ENCODE measurements around the gene CSMD2.

Gene CSMD2

DNA sequence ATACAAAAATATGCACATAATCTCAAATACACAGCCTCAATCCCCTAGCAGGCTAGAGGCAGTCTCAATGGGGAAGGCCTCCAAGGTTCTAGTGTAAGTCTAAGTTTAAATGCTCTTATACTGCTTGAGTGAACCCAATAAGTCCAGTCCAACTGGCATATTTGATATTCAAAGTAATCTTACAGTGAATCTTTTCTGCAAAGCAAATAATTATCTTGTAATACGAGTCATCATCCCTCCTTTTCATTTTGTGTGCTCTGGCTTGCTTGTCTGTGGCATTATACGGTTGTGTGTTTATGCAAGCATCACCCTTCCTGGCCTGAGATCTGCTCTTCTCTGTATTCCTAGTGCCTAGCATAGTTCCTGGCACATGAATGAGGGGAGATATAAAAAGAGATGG is 468.1 kb downstream of the CSMD2 start:
- FAIRE-seq: no peak
- TF ChIP-seq POLR2AphosphoS5 (IDR thresholded peaks at IDR 0.05; ENCODE audit: low read depth, low read length): no peak
- TF ChIP-seq POLR2A (IDR thresholded peaks at IDR 0.05; ENCODE audit: low read depth, low read length): no peak
- no peak for TF ChIP-seq TAF1 (IDR thresholded peaks at IDR 0.05; ENCODE audit: borderline replicate concordance, low read depth, low read length)
- no peak for DNase-seq (ENCODE audit: insufficient read length)

GRCh38 chr1:33696311-33696710 is 468.7 kb downstream of the CSMD2 start:
- no peak for FAIRE-seq
- no peak for TF ChIP-seq POLR2AphosphoS5 (IDR thresholded peaks at IDR 0.05; ENCODE audit: low read depth, low read length)
- no peak for TF ChIP-seq TAF1 (IDR thresholded peaks at IDR 0.05; ENCODE audit: borderline replicate concordance, low read depth, low read length)
- TF ChIP-seq POLR2A (IDR thresholded peaks at IDR 0.05; ENCODE audit: low read depth, low read length): no peak
- DNase-seq (ENCODE audit: insufficient read length): no peak

DNA sequence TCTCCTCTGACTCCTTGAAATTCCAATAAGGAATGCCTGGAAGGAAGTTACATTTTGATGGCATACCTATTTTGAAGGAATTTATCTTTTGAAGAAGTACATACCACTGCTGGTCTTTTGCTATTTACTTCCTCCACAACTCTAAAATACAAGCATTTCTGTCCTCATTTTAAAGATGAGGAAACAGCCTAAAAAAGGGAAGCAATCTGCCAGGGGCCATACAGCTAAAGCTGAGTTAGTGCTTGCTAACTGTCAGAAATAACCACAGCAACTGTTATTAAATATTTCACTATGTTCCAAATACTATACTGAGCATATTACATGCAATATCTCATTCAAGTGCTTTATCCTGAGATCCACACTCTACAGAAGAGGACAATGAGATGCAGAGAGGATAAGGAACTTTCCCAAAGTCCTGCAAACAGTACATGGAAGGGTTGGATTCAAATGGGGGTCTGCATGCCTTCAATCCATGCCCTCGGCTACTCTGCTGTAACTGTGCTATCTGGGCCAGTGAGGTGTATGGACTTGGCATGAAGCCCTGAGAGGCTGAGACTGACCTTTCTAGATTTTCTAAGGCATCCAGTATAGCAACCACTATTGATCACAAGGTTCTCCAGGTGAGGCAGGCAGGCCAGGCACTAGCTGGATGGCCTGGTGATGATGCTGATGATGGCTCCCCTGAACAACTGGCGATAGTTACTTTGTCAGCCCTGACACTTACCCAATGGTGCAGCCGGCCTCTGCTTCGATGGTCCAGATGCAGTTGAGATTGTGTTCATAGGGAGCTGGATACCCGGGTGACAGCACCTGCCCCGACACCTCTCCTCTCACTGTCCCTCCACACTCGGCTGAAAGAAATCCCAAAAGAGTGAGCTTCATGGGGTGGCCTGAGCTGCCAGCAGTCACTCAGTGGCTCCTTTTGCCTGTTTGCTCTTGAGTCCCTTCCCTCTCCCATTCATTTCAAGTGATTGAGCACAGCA is 472.5 kb downstream of the CSMD2 start:
- FAIRE-seq (no peak), DNase-seq (ENCODE audit: insufficient read length) (no peak)
- no peak for TF ChIP-seq POLR2A (IDR thresholded peaks at IDR 0.05; ENCODE audit: low read depth, low read length)

- FAIRE-seq: no peak
- TF ChIP-seq POLR2A (IDR thresholded peaks at IDR 0.05; ENCODE audit: low read depth, low read length): no peak
- TF ChIP-seq TAF1 (IDR thresholded peaks at IDR 0.05; ENCODE audit: borderline replicate concordance, low read depth, low read length): no peak
- no peak for TF ChIP-seq POLR2AphosphoS5 (IDR thresholded peaks at IDR 0.05; ENCODE audit: low read depth, low read length)
Observed at GRCh38 chr1:33687000-33687399, 478.0 kb downstream of the CSMD2 start.

DNA sequence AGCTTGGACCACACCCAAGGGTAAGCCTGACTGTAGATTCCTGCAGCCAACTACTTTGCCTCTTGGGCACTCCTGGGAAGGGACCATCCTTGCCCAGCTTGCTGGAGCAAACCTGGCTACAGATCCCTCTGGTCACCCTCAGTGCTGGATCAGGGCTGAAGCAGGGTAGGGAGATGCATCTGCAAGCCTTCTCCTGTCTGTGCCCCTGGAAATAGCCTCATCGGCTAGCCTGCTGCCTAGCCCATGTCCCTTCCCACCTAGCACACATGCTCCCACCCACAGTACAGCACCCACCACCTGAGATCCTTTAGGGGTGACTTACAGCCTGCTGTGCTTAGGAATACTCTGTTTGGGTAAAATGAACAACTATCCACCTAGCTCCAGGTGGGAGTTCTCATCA is 478.5 kb downstream of the CSMD2 start:
- TF ChIP-seq POLR2AphosphoS5 (IDR thresholded peaks at IDR 0.05; ENCODE audit: low read depth, low read length): no peak
- no peak for TF ChIP-seq TAF1 (IDR thresholded peaks at IDR 0.05; ENCODE audit: borderline replicate concordance, low read depth, low read length)
- no peak for TF ChIP-seq POLR2A (IDR thresholded peaks at IDR 0.05; ENCODE audit: low read depth, low read length)
- DNase-seq (ENCODE audit: insufficient read length): no peak
- no peak for FAIRE-seq

More at GRCh38 chr1:33687000-33687399, 478.0 kb downstream of the CSMD2 start:
- no peak for DNase-seq (ENCODE audit: insufficient read length)

DNA sequence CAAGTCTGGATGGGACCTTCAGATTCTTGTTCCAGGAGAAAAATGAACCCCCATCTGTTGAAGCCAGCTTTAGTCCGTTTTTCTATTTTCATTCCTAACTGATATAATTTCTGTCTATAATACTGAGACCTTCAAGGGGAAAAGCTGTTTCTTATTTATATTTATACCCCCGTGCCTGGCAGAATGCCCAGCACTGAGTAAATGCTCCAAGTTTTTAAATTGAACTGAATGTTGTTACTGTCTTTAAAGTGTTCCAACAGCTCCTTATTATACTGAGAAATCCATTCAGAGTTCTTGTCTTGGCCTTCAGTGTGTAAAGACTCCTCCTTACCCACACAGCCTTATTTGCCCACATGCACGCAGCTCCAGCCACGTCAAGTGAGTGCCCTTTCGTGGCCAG is 479.8 kb downstream of the CSMD2 start:
- no peak for DNase-seq (ENCODE audit: insufficient read length)
- no peak for FAIRE-seq
- TF ChIP-seq POLR2A (IDR thresholded peaks at IDR 0.05; ENCODE audit: low read depth, low read length) (no peak), POLR2AphosphoS5 (IDR thresholded peaks at IDR 0.05; ENCODE audit: low read depth, low read length) (no peak), TAF1 (IDR thresholded peaks at IDR 0.05; ENCODE audit: borderline replicate concordance, low read depth, low read length) (no peak)

GRCh38 chr1:33684396-33685179 is 480.4 kb downstream of the CSMD2 start:
- no peak for DNase-seq (ENCODE audit: insufficient read length)
- FAIRE-seq: no peak
- TF ChIP-seq TAF1 (IDR thresholded peaks at IDR 0.05; ENCODE audit: borderline replicate concordance, low read depth, low read length): no peak
- no peak for TF ChIP-seq POLR2A (IDR thresholded peaks at IDR 0.05; ENCODE audit: low read depth, low read length)
- no peak for TF ChIP-seq POLR2AphosphoS5 (IDR thresholded peaks at IDR 0.05; ENCODE audit: low read depth, low read length)

DNA sequence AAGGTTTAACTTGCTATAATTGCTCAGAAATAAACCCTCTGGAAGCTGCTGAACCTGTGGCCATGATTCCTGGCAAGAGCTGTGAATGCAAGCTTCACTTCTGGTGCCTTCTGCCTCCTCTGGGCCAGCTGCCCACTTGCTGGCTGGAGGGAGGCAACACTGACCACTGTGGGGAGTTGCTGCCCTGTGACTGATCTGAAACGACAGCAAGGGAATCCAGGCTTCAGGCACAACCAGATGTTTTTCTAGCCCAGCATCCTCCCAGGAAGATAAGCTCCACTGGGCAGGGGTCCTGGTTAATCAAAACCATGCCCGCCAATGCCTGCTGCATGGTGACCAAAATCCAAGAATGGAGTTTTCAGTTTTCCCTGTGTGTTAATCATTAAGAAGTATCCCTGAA is 481.1 kb downstream of the CSMD2 start:
- no peak for FAIRE-seq
- TF ChIP-seq POLR2AphosphoS5 (IDR thresholded peaks at IDR 0.05; ENCODE audit: low read depth, low read length): no peak
- no peak for DNase-seq (ENCODE audit: insufficient read length)

DNA sequence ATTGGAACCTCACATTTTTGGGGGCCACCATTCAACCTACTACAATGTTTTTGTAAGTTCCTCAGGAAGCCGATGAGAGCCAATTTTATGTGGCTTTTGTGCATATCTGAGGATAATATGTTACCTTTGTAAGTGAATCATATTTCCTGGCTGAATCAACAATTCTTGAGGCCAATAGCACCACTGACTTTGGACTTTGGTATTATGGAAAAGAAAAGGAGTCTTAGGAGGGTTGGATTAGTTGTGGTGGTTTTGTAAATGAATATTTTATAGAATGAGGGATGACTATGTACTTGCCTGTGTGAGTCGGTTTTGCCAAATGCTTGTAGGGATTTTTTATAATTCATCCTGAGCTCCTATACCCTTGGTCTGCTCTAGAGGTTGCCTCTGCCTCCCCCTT is 482.7 kb downstream of the CSMD2 start:
- TF ChIP-seq POLR2AphosphoS5 (IDR thresholded peaks at IDR 0.05; ENCODE audit: low read depth, low read length) (no peak), POLR2A (IDR thresholded peaks at IDR 0.05; ENCODE audit: low read depth, low read length) (no peak), TAF1 (IDR thresholded peaks at IDR 0.05; ENCODE audit: borderline replicate concordance, low read depth, low read length) (no peak)
- no peak for FAIRE-seq
- no peak for DNase-seq (ENCODE audit: insufficient read length)

DNA sequence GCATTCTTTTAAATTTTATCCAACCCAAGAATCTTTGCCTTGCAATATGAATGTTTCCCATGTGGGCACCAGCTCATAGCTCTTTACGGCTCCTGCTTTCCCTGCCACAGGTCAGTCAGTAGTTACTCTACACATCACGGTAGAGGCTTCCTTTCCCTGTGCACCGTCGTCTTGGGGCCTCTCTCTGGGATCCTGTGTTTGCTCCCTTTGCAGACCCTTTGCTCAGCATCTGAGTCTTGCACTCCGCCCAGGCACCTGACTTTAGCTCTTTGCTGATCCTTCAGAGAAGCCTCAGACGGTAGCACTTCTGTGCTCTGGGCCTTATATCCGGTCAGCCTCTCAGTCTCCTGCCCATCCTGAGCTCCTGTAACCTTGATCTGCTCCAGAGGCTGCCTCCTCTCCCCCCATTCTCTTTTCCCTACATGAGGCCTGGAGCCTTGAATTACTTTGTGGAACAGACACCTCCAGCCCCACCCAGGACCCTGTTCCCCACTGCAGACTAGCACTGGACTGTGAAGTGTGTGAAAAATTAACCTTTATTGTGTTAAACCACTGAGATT is 484.7 kb downstream of the CSMD2 start:
- FAIRE-seq: no peak
- TF ChIP-seq POLR2A (IDR thresholded peaks at IDR 0.05; ENCODE audit: low read depth, low read length): no peak
- no peak for TF ChIP-seq TAF1 (IDR thresholded peaks at IDR 0.05; ENCODE audit: borderline replicate concordance, low read depth, low read length)
- TF ChIP-seq POLR2AphosphoS5 (IDR thresholded peaks at IDR 0.05; ENCODE audit: low read depth, low read length): no peak
- no peak for DNase-seq (ENCODE audit: insufficient read length)

DNA sequence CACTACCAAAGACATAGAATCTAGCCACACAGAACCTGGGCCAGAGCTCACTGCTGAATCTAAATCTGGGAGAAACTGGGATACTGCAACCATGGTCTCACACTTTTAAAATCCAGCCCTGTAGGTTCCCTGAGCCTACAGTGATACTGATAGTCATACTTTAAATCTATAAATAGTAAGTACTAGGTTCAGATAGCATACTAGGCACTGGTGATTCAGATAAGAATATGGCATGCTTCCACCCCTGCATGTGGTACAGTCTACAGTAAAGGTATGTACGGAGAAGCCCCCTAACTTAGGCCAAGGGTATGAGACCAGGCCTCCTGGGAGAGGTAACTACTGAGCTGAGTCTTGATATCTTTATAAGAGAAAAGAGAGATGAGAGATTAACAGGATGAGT is 494.5 kb downstream of the CSMD2 start:
- no peak for TF ChIP-seq POLR2AphosphoS5 (IDR thresholded peaks at IDR 0.05; ENCODE audit: low read depth, low read length)
- TF ChIP-seq TAF1 (IDR thresholded peaks at IDR 0.05; ENCODE audit: borderline replicate concordance, low read depth, low read length): no peak
- no peak for TF ChIP-seq POLR2A (IDR thresholded peaks at IDR 0.05; ENCODE audit: low read depth, low read length)
- no peak for DNase-seq (ENCODE audit: insufficient read length)
- FAIRE-seq: no peak

All from GM12892 (cell line).